ENCODE results near the gene GAS5. TPM values are rescaled to one million over a fixed set of nuclear protein-coding genes. Genes with fewer than 3 reads are reported as not detected.

The GAS5 gene
- total RNA-seq, 4 donors from 2014 or later, result 91.9 to 138 (median 98.4) TPM

DNA sequence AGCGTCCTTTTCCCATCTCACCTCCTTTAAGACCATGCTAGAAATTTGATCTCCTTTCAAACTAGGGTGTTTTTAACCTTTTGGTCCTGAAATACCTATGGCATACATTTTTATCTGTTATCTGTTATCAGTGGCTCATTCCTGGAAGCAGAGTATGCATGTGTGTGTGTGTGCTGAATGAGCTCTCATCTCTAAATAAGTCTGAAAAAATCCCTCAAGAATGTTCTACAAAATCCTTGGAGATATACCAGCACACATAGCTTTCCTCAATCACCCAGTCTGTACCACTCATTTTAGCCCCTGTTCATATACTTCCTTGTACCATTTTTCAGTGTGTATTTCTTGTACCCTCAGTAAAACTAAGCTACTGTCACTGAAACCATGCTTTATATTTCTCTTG, 49.3 kb downstream of the GAS5 start:
- H3K4me3 ChIP-seq, result no peak overlapping the region
- no peaks in the 10 kb centered on the region for H3K9me3 ChIP-seq
- peaks cover 2 to 8% of the 10 kb centered on the region in 2 donors for H3K4me1 ChIP-seq
- H3K27me3 ChIP-seq, result no peaks in the 10 kb centered on the region
- intact Hi-C loops (cut with DNase I; ENCODE audit: low total_unique reads) (no loop called here), in situ Hi-C loops (cut with MboI; ENCODE audit: low sequenced_read_pairs in 4 of 4) (loop anchor here in 2 of 4 donors (25.0 kb wide), 2 partner anchors 381 to 1081 kb away; no protein-coding TSS in a partner anchor)
- H3K36me3 ChIP-seq, result no peaks in the 10 kb centered on the region
- no peak overlapping the region for H3K27ac ChIP-seq
- DNase-seq (no peak), ATAC-seq (no peak)
- TF ChIP-seq POLR2A (IDR thresholded peaks at IDR 0.05), result no peak
- TF ChIP-seq, protein P1, sequence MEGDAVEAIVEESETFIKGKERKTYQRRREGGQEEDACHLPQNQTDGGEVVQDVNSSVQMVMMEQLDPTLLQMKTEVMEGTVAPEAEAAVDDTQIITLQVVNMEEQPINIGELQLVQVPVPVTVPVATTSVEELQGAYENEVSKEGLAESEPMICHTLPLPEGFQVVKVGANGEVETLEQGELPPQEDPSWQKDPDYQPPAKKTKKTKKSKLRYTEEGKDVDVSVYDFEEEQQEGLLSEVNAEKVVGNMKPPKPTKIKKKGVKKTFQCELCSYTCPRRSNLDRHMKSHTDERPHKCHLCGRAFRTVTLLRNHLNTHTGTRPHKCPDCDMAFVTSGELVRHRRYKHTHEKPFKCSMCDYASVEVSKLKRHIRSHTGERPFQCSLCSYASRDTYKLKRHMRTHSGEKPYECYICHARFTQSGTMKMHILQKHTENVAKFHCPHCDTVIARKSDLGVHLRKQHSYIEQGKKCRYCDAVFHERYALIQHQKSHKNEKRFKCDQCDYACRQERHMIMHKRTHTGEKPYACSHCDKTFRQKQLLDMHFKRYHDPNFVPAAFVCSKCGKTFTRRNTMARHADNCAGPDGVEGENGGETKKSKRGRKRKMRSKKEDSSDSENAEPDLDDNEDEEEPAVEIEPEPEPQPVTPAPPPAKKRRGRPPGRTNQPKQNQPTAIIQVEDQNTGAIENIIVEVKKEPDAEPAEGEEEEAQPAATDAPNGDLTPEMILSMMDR (IDR thresholded peaks at IDR 0.05 in 4 of 5, conservative IDR thresholded peaks at IDR 0.05 in 1 of 5), result no peak

Other genes starting within 250 kb of the GAS5 start
- not detected for gene TEX50, start 232.7 kb downstream of the GAS5 start, total RNA-seq
- not detected for gene ANKRD45, start 198.1 kb downstream of the GAS5 start, total RNA-seq
- 10 to 100 TPM; 15.9 to 23.9 (median 23.4) TPM for gene KLHL20, start 153.0 kb downstream of the GAS5 start, total RNA-seq
- gene DARS2, start 43.3 kb downstream of the GAS5 start, total RNA-seq, result 1 to 10 TPM; 4.3 to 8.9 (median 8.2) TPM
- gene CENPL, start 43.1 kb downstream of the GAS5 start, total RNA-seq, result 1 to 10 TPM; 1.1 to 5.0 (median 3.4) TPM
- gene ZBTB37, start 391 bp upstream of the GAS5 start, total RNA-seq, result 10 to 100 TPM in 1 of 4 donors, 1 to 10 TPM in 3; 3.5 to 13.3 (median 4.0) TPM
- 1 to 10 TPM in 3 of 4 donors, not detected in 1; 1.7 to 4.5 (median 2.2) TPM for gene SERPINC1, start 49.3 kb upstream of the GAS5 start, total RNA-seq
- gene RC3H1, start 154.4 kb upstream of the GAS5 start, total RNA-seq, result 10 to 100 TPM; 17.6 to 88.9 (median 37.8) TPM

Data from gastrocnemius medialis (tissue), 4 donors.